Left renal pelvis (tissue), 4 donors: ENCODE results near the gene OLA1. TPM values are rescaled to one million over a fixed set of nuclear protein-coding genes. Genes with fewer than 3 reads are reported as not detected.

Experiments used
- DNase-seq, 4 donors: peaks; one replicate each; pipeline ENCODE4 v3.0.0-alpha.2; 2013; ENCODE audit warnings: low read depth in 4 of 4, low spot score in 3 of 4
- polyA plus RNA-seq, 4 donors: library from polyadenylated mRNA; unstranded; fragments of 120-200 nt; gene quantifications; one replicate each; pipeline ENCODE4 v1.2.1, GENCODE V29; 2013; ENCODE audit not compliant: insufficient read length in 4 of 4

OLA1 gene
- polyA plus RNA-seq, 4 donors: 99.6 to 200 (median 161) TPM

DNA sequence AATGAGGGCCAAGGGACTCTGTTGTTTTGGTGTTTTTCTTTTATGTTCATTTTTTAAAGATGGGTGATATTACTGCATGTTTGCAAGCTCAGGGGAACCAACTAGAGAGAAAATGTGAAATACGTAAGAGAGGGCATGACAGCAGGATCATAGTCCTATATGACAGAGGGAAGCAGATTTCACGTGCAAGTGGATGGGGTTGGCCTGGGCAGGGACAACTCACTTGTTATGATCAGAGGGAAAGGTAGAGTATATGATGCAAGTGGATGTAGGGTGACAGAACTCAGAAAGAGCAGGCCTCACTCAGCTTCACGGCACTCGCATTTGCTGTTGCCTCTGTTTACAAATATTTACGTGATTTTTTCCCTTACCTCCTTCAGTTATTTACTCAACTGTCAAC, 67.0 kb downstream of the OLA1 start:
- no peak for DNase-seq

DNA sequence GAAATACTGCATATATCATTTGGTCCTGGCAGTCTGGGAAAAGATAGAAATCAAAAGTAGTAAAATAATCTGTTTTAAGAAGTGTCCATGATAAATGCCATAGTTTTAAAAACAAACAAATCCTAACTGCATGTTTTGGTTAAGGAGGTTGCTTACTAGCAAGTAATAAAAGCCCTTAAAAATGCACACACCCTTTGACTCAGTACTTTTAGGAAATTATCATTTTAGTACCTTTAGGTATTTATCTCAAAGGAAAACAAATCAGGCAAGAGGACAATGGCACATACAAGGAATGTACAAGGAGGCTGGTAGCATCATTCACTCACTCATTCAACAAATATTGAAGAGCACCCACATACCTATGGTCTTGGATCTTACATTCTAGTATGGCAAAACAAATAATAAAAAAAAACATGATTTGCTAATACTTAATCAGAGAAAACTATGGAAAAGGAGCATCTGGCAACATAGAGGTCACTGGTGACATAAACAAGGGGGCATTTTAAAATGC, 67.6 kb downstream of the OLA1 start:
- no peak for DNase-seq

DNA sequence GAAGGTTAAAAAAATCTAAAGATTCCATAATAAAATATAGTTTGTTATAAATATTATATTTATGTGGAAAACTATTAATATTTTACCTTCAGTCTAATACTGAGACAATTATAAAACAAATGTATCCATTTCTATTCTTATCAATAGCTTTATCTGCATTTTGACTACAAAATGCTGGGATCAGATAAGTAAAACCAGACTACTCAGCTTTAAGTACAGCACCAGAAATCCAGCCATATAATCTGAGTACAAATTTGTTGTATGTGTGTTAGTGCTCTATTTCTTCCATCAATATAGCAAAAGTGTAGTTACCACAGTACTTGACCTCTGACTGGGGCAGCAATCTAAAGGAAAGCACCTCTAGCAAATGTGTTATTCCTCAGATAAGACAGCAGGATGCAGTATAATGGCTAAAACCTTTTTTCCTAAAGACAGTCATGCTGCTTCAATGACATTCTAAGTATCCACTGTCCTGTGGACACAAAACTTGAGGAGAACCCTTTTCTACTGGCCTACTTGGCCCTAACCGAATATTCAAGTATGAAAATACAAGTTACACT, 68.1 kb downstream of the OLA1 start:
- DNase-seq: no peak

DNA sequence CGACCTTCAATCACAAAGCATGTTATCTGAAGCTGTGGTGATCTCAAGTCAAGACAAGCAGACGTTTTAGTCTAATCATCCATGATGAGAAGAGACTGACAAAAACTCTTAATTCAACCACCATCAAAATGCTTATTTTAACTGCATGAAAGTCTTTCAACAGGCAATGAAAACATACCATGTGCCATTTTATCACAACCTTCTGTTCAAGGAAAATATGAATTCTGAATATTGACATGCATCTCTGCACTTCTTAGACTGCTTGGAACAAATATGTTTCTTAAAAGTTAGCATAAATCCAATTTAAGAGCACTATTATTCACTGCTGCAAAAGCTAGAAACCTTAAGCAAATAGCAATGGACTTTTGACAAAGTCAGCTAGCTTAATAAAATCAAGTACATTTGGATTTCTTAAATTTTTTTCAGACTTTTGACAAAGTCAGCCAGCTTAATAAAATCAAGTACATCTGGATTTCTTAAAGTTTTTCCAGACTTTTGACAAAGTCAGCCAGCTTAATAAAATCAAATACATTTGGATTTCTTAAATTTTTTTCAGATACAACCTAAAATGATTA, 70.9 kb downstream of the OLA1 start:
- DNase-seq: no peak

DNA sequence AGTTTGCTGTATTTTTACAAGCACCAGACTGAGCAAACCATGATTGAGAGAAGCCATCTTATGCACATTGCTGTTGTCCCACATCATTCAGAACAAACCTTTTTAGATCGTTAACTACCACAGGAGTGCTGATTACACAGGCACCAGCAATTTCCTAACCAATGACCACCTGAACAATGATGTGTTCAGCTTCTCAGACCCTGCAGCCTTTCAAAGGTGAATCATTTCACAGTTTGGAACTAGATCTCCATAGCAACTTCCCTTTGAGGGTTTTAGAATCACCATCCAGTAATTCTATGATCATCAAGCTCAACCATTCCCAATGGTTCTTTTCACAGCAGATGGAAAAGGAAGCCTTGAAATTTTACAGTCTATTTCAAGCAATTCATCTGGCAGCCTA, 71.4 kb downstream of the OLA1 start:
- no peak for DNase-seq

DNA sequence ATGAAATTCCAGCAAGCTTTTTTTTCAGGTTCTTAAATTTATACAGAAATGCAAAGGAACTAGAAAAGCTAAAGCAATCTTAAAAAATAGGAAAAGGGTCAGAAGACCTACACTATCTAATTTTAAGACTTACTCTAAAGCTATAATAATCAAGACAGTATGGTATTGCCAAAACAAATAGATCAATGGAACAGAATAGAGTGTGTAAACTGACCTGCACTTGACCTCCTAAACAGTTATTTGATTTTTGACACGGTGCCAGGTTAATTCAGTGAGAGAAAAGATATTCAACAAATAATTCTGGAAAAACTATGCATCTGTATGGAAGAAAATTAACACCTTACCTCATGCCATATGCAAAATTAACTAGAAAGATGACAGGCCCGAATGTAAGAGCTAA, 73.6 kb downstream of the OLA1 start:
- no peak for DNase-seq

DNA sequence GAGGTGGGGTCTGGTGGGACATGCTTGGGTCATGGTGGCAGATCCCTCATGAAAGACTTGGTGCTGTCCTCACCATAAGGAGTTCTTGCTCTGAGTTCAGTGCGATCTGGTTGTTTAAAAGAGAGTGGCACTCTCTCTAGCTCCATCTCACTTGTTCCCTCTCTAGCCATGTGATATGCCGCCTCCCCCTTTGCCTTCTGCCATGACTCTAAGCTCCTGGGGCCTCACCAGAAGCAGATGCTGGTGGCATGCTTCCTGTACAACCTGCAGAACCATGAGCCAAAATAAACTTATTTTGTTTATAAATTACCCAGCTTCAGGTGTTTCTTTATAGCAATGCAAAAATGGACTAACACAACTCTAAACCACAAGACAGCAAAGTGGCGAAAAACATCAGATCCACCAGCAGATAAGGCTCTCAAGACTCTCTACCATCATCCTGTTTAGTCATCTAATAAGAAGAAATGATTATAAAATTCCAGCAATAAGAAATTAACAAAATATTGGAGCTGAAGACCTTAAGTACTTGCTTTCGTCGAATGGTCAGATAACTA, 75.5 kb downstream of the OLA1 start:
- DNase-seq: no peak

DNA sequence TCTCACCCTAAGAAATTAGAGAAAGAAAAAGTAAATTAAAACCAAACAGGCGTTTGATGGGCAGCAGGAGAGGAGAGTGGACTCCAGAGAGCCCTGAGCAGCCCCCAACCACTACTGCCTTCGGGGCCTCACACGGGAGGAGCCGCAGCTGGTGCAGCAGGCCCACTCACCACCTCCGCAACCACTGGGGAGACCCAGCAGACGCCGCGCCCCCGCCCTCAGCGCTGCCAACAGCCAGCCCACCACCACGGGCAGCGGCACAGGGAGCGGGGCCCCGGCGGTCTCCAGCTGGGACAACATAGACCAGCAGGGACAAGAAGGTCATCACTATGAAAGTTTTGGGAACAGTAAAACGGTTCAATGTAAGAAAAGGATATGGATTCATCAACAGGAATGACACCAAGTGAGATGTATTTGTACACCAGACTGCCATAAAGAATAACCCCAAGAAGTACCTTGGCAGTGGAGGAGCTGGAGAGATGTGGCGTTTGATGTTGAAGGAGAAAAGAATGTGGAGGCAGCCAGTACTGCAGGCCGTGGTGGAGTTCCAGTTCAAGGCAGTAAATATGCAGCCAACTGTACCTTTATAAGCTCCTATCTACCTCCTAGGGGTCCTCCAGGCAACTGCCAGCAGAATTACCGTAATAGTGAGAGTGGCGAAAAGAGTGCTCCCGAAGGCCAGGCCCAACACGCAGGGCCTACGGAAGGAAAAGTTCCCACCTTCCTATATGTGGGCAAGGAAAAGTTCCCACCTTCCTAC, 76.5 kb downstream of the OLA1 start:
- no peak for DNase-seq

DNA sequence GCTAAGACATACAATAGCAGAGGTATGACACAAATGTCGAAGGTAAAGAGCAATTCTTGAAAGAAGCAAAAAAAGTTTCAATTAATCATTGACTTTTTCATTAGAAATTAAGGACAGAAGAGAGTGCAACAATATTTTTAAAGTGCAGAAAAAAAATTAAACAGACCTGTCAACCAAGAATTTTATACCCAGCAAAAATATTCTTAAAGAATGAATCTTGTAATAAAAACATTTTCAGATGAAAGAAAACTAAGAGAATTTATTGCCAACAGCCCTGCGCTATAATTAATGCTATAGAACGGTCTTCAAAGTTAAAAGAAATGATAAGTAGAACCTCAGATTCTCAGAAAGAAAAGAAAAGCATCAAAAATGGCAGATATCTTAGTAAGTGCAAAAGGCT, 79.0 kb downstream of the OLA1 start:
- DNase-seq: no peak

DNA sequence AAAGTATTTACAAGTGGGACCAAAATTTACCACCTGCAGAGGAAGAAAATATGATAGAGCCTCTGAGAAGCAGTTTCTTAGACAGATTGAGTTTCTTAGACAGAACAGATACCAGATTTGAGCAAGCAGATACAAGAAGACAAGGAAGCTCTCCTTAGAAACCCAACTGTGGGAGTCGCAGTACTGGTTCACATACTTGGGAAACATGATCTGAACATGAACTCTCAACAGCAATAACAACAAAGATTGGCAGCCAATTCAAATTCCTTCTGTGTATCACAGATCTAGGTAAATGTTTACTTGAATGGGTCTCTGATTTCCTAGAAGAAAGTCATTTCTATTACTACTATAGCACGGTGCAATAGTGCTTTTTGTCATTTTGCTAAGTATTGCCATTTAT, 82.1 kb downstream of the OLA1 start:
- no peak for DNase-seq

DNA sequence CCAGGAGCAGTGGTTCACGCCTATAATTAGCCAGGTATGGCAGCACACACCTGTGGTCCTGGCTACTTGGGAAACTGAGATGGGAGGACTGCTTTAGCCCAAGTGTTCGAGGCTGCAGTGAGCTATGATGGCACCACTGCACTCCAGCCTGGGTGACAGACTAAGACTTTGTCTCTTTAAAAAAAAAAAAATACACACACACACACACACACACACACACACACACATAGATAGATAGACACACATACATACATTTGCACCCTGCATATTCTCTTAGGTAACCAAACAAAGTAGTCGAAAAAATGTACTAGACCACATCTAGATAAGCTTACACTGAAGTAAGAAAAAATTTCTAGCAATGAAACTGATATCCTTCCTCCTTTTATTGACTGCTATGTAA, 86.8 kb downstream of the OLA1 start:
- no peak for DNase-seq

DNA sequence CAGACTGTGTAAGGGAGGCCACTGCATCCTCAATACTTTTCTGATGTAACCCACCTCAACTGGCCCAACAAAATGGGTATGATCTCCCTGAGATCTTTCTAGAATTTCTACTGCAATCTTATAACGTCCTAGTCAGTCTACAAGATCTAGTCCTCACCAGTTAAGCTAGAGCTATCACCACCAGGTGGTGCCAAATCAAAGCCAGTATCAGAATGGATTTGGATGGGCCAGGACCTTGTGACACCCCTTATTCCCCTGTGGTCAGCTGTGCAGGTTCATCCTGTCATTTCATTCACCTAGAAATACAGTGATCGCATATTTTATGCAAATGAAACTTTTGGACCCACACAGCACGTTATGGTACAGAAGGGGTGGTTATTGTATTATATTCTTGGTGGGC, 90.3 kb downstream of the OLA1 start:
- DNase-seq: no peak

DNA sequence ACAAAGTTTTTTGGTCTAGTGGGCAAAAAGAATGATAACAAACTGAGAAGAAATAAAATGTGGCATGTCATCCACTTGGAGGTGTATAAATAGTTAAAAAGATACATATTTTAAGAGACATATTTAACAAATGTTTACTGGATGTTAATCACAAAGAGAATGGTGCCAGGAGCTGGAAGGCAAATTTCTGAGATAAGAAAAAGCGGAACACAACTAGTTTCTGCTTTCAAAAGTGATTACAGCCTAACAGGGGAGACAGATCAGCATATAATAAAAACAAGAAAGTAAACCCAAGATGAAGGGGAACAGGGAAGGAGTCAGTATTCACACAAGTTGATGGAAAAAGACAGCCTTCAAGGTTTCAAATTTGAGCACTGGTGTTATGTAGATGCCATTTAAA, 91.3 kb downstream of the OLA1 start:
- no peak for DNase-seq

DNA sequence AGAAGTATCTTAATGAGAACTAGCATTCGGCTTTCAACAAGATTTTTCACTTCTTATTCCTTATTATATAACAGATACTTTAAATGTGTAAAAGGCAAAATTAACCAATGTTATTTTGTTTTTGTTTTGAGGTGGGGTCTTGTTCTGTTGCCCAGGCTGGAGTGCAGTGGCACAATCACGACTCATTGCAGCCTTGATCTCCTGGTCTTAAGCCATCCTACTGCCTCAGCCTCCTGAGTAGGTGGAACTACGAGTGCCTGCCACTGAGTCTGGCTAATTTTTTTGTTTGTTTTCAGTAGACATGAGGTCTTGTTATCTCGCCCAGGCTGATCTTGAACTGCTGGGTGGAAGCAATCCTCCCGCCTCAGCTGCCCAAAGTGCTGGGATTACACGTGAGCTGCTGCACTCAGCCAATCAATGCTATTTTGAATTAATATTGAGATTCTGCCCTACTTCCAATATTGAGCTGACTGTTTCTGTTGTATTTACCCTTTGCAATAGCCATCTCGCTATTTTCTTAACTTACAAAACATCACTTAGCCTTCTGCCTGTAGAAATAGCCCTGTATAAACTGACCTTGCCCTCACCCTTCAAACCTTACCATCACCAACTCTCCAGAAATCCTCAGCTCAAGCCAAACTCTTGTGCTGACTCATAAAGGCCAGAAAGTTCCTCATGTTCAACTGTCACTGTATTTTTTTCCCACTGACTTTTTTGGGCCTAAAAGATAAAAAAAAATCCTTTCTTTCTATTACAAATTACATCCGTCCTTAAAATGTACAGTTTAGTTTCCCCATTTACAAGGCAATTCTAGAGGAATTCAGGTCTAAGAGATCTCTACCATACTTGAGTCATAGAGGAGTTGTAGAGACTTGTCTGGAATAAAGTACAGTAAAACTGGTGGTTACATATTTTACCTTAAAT, 94.3 kb downstream of the OLA1 start:
- no peak for DNase-seq

DNA sequence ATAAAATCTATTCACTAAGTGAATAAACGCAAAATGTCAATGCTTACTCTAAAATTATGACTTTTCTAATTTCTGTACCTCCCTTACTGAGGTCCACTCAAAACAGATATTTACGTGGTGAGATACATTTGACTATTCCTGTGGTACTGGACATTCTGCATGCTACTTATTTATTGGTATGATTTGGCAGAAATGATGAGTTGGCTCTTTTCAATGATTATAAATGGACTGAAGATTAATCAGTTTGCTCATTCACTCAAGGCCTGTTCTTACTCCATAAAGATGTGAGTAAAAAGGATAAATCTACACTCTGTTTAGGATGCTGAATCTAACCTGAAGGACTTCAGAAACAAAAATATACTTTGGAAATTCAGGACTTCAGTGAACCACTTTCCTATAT, 98.8 kb downstream of the OLA1 start:
- DNase-seq: no peak

DNA sequence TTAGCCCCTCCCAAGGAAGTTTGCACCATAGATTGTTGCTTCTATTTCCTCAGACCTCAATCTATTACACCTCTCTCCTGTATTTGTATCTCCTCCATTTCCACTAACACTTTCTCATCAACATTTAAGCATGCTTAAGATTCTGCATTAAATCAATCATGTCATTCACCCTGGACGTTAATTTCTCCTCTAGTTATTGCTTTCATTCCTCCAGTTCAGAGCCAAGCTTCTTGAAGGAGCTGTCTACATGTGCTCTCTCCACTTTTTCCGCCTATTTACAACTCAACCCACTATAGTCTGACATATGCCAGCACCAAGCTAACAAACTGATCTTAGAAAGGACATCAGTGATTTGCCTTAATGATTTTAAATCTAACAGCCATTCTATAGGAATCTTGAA, 99.5 kb downstream of the OLA1 start:
- no peak for DNase-seq

DNA sequence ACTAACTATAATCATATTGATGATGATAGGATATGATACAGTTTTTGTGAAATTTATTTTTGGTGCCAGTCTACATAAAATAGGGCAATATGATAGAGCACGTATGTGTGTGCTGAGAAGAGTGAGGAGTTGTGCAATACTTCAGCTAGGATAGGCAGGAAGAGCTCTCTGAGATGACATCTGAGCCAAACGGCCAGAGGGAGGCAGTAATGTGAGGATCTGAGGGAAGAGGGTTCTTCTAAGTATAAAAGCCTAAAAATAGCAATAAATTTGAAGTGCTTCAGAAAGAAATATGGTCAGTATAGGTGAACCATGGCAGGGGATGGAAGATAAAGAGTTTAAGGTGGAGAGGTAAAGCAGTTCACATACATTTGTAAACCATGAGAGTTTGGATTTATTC, 102.5 kb downstream of the OLA1 start:
- DNase-seq: no peak

DNA sequence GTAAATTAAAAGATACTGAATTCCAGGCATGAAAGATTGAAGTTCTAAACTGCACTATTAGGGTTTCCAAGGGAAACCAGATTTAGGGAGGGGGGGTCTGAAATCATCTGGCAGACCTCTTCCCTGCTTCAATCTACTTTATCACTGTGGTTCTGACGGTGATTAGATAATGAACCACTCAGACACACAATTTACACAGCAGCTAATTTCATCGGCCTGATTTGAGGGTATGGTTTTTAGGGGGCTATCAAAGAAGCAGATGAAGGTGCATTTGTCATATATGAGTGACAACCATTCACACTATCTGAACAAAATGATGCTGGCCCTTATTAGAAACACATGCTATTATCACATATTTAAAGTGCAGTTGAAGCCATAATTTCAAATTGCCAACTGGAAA, 106.0 kb downstream of the OLA1 start:
- no peak for DNase-seq

DNA sequence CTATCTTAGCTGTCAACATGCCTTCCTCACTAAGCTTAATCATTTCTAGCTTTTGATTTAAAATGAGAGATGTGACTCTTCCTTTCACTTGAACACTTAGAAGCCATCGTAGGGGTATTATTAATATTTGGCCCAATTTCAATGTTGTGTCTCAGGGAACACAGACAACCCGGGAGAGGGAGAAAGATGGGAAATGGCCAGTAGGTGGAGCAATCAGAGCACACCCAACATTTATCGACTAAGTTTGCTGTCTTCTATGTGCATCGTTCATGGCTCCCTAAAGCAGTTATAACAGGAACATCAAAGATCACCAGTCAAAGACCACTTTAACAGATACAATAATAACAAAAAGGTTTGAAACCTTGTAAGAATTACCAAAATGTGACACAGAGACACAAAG, 110.2 kb downstream of the OLA1 start:
- no peak for DNase-seq

DNA sequence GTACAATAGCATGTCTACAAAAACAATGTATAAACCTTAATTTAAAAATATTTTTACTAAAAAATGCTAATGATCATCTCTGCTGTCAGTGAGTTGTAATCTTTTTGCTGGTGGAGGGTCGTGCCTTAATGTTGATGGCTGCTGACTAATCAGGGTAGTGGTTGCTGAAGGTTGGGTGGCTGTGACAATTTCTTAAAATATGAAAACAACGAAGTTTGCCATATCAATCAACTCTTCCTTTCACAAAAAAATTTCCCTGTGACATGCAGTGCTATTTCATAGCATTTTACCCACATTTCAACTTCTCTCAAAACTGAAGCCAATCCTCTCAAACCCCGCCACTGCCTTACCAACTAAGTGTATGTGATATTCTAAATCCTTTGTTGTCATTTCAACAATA, 112.4 kb downstream of the OLA1 start:
- no peak for DNase-seq

DNA sequence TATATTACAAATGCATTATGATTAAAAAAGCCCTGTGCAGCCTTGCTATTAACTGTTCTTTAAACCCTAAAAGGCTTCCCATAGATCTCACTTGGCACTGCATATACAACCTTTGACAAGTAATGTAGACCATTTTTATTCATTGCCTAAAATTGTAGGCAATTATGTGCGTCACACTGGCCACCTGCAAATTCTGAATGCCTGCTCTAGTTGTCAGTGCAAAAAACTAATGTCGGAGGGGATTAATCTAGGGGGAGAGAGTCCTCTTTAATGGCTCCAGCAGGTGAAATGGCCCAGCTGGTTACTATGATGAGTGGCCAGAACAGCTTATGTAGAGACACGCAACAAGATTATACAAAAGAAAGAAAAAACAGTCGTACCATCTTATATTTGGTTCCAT, 123.2 kb downstream of the OLA1 start:
- DNase-seq: no peak
